GM21367 (cell line): ENCODE measurements around the gene HTT-AS.

Source experiments
- ATAC-seq: cut with Tn5 transposase; IDR thresholded peaks from one replicate; pipeline ENCODE4 v1.9.1; 2021; ENCODE audit not compliant: unreplicated experiment

The HTT-AS gene

DNA sequence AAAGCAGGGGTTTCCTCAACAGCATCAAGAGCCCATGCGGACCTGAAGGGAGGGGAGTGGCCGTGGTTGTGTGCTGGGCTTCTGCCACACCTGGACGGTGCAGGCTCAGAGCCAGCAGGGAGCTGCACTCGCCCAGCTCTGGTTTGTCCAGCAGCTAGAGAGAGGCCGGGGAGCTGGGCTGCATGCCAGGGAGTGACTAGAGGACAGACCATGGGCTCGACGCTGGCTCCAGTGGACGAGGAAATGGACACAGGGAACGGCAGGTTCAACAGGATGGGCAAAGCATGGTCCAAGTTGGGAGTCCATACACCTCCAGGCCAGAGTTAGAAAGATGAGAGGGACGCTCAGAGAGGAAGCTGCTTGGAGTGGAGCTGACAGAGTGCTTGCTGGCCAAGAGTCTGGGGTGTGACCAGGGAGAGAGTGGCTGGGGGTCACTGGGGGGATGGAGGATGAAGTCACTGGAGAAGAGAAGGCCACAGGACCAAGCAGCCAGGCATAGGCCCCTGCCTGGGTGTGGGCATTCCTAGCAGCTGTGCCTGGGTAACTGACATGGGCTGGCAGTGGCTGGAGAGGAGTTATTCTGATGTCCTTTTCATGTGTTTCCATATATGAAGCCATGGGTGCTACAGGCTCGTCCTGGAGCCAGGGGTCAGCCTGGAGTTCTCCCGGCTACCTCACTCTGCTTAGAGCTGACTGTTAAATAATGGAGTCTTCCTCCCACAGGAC lies 42.8 kb downstream of the HTT-AS start:
- ATAC-seq = no peak

DNA sequence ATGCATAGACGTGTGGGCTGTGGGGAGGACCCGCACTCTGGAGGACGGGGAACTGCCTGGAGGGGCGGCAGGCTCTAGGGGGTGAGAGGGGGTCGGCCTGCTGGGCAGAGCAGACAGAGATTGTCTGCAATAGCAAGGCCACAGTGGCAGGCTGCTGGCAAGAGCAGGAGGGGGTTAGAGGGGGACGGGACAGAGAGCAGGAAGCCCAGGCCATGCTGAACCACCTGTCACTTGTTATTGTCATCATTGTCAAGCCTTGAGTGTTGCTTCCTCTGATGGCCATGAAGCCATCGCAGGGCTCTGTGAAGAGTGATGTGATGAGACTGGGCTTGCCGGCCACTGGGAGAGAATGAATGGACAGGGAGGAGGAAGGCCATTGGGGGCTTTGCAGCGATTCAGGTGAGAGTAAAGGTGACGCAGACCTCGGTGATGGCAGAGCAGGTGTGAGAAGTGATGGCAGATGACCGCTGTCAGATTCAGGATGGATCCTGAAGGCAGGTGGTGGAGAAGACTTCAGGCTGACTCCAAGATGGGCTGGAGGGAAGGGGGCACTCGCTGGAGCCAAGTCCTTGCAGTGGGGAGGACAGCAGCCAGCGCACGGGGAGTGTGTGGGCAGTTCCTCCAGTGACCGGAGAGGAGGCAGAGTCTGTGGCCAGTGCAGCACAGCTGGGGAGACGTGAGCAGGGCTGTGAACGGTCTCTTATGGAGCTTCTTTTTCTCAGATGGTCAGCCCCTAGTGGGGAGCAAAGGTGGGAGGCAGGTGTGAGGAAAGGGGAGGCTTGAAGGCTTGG lies 43.6 kb downstream of the HTT-AS start:
- ATAC-seq = no peak

- ATAC-seq = no peak
Observed at GRCh38 chr4:3029464-3029863, 44.9 kb downstream of the HTT-AS start.

DNA sequence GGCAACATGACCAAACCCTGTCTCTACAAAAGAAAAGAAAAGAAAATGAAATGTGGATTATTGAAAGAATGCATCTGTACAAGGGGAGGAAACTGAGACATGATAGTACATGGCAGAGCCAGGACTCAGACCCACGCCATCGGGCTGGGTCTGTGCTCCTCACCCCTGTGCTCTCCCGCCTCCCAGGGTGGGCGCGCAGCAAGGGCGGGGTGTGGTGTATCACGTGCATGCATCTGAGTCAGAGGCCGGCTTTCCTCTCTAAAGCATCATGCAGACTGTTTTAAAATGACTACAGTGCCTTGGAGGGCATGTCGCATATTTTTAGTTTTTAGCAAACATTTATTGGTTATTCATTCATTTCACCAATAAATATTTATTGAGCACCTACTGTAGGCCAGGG lies 47.8 kb downstream of the HTT-AS start:
- ATAC-seq = no peak

DNA sequence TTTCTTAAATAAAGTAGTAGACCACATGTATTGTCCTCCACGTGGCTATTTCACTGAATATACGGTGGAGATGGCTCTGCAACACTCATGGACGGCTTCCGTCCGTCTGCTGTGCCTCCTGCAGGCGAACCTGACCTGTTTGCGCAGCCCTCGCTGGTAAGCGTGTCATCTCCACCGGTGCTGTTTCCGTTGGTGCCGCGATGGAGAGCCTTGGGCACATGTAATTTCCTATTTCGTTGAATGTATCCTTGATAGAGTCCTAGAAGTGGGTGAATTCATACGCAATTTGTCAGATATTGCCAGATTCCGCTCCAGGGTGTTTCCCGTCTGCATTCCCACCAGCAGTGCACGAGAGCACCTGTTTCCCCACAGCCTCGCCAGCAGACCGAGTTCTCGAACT lies 48.5 kb downstream of the HTT-AS start:
- no peak for ATAC-seq

DNA sequence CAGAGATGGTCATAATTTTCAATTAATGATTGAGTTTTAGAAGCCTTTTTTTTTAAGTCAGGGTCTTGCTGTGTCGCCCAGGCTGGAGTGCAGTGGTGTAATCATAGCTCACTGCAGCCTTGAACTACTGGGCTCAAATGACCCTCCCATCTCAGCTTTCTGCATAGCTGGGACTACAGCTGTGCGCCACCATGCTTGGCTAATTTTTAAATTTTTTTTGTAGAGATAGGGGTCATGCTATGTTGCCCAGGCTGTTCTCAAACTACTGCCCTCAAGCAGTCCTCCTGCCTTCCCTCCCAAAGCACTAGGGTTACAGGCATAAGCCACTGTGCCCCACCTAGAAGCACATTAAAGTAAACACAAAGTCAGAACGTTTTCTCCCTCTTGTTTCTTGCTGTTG lies 51.7 kb downstream of the HTT-AS start:
- no peak for ATAC-seq

- ATAC-seq = no peak
Observed at GRCh38 chr4:3022112-3022511, 52.2 kb downstream of the HTT-AS start.

GRCh38 chr4:3021627-3022026 lies 52.7 kb downstream of the HTT-AS start:
- ATAC-seq = no peak

DNA sequence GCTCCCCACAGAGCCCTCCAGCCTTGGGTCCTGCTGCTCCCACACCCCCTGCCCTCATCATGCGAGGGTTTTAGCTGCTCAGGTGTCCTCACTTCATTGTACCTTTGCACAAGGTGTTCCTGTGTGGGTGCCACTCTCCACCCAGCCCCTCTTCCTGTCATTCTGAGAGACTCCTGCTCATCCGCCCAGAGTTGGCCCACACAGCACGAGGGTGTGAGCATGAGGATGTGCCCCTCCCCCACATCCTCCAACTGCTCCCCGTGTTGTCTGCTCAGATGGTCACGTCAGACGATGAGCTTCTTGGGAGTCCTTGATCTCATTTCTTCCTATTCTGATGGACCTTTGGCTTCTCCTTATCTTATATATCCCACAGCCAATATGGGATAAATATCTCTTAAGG lies 53.2 kb downstream of the HTT-AS start:
- no peak for ATAC-seq

GRCh38 chr4:3019145-3019846 lies 55.0 kb downstream of the HTT-AS start:
- no peak for ATAC-seq

DNA sequence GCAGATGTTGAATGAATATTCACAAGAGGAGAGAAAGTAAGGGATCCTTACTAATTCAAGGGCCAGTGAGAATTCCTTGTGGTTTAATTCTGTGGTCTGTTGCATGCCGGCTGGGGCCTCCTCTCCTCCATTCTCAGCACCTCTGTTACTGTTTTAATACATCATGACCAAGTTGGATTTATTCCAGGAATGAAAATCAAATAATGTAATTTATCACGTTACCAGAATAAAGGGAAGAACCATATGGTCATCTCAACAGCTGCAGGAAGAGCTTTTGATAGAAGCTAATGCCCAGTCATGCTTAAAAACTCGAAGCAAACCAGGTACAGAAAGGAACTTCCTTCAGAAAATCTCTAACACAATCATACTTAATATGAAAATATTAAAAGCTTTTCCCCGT lies 56.8 kb downstream of the HTT-AS start:
- no peak for ATAC-seq

GRCh38 chr4:3016961-3017360 lies 57.4 kb downstream of the HTT-AS start:
- no peak for ATAC-seq

- no peak for ATAC-seq
Observed at GRCh38 chr4:3013839-3014350, 60.4 kb downstream of the HTT-AS start.
